HG03469 (cell line): ENCODE data around the gene DDX21.
"Not testable (repeated sequence)": the region's sequence is repeated elsewhere in the genome, so short reads cannot be mapped to it uniquely, and the experiment has no call there.

Source experiments
- ATAC-seq: cut with Tn5 transposase; IDR thresholded peaks from one replicate; pipeline ENCODE4 v1.9.1; 2021; ENCODE audit warnings: mild to moderate bottlenecking, moderate library complexity, moderate number of reproducible peaks; ENCODE audit not compliant: unreplicated experiment

DDX21 gene

DNA sequence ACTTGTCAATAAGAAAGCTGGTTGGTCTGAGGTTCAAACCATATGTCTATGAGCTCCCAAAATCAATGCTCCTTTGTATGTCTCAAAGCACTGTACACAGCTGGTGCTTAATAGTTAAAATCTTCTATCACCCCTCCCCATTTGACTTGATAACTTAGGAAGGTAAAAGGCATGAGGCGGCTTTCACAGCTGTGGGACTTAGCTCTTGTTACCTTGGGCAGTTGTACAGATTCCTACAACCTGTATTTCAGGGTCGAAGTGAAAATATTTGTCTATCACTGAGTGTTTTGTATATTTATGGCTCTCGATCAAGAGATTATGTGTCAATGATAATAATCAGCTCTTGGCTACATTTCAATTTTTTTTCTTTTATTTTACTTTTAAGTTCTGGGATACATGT lies 31.6 kb downstream of the DDX21 start:
- no peak for ATAC-seq

DNA sequence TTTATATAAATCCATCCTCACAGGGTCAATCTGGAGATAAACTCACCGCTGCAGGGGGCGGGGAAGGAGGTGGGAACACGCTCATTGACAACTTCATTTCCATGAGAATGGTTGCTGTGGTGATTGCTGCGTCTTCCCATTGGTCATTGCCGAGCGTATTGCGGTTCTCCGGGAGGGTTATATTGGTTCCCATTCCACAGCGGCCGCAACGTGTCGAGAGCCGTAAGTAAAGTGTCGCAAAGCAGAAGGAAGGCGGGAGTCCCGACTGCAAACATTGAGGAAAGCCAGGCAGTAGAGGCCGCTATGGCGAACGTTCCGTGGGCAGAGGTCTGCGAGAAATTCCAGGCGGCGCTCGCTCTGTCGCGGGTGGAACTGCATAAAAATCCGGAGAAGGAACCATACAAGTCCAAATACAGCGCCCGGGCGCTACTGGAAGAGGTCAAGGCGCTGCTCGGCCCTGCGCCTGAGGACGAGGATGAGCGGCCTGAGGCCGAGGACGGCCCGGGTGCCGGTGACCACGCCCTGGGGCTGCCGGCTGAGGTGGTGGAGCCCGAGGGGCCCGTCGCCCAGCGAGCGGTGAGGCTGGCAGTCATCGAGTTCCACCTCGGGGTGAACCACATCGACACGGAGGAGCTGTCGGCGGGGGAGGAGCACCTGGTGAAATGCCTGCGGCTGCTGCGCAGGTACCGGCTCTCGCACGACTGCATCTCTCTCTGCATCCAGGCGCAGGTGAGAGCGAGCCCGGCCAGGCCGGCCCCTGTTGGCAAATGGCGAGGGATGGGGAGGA lies 32.8 kb downstream of the DDX21 start, which contains the start of gene KIFBP:
TSS of gene KIFBP (plus strand) at position 274 of the 787 bp plus-strand sequence. CDS start at position 304, 30 bp downstream.
- ATAC-seq: peak; percentile 52

DNA sequence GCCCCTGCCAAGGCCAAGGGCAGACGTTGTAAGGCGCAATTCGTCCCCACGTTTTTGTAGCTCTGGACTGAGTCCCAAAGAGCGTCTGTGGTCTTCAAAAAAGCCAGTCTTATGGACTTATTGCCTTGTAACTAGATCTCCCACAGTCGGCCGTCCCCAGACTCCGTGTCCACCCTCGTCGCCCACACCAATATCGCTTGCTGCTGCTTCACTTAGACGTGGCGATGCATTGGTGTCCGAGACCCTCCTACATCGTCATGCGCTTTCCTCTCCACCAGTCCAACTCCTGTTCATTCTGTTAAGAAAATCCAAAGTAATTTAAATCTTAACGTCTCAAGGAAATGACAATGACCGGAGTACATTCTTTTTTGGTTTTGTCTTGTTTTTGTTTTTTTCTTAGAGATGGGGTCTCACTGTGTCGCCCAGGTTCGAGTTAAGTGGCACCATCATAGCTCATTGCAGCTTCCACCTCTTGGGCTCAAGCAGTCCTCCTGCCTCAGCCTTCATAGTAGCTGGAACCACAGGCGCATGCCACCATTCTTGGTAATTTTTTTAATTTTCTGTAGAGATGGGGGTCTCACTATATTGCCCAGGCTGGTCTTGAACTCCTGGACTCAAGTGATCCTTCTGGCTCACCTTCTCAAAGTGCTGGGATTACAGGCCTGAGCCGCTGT lies 33.5 kb downstream of the DDX21 start:
- ATAC-seq: no peak

DNA sequence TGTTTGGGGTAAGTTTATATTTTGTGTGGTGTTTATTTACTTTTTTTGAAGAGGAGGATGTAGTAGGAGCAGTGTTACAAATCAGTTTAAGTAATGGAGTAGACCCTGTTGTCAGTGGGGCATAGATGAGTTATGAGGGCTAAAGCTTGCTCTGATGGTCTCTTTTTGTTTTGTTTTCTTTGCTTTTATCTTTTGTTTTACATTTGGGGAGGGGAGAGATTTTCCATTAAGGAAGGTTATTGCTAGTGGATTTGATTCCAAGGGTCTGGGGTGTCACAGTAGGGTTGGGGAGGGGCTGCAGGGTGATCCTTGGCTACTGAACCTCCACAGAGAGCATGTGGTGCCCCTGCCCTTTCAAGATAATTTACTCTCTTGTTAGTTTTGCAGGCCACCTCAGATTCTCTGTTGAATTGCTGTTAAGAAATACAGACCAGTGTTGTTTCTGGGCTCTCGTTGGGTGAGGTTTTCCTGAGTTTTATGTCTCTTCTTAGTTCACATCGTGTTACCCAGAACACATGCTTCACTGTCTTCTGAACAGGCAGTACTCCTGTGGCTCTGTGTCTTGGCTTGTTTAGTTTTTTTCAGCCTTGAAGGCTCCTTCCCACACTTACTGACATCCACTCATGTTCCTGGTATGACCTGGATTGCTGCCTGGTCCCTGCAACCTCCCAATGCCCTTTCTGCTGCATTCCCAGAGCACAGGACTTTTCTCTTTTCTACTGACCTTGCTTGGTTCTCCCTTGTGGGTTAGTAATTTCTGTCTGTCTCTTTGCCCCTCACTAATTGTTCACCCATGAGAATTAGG lies 36.9 kb downstream of the DDX21 start:
- no peak for ATAC-seq

DNA sequence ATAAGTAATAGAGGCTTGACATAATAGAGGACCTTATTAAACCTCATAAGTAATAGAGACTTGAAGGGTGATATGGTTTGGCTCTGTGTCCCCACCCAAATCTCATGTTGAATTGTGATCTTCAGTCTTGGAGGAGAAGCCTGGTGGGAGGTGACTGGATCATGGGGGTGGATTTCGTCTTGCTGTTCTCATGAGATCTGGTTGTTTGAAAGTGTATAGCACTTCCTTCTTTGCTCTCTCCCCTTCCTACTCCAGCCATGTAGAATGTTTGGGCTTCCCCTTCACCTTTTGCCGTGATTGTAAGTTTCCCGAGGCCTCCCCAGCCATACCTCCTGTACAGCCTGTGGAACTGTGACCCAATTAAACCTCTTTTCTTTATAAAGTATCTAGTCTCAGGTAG lies 41.2 kb downstream of the DDX21 start:
- no peak for ATAC-seq

DNA sequence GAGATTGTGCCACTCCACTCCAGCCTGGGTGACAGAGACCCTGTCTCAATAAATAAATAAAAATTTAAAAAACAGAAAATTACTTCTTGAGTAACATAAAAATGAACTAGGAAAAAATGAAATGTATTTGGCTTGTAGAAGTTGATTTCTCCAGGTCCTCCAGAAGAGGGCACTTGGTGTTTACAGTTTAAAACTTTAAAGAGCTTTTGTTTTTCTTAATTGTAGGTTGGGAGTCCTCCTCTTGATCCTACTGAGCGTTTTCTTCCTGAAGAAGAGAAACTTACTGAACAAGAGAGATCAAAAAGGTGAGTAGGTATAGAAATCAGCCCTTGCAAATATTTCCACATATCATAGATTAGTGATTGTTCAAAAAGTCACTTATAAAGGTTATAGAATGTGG lies 48.9 kb downstream of the DDX21 start:
- ATAC-seq: no peak

DNA sequence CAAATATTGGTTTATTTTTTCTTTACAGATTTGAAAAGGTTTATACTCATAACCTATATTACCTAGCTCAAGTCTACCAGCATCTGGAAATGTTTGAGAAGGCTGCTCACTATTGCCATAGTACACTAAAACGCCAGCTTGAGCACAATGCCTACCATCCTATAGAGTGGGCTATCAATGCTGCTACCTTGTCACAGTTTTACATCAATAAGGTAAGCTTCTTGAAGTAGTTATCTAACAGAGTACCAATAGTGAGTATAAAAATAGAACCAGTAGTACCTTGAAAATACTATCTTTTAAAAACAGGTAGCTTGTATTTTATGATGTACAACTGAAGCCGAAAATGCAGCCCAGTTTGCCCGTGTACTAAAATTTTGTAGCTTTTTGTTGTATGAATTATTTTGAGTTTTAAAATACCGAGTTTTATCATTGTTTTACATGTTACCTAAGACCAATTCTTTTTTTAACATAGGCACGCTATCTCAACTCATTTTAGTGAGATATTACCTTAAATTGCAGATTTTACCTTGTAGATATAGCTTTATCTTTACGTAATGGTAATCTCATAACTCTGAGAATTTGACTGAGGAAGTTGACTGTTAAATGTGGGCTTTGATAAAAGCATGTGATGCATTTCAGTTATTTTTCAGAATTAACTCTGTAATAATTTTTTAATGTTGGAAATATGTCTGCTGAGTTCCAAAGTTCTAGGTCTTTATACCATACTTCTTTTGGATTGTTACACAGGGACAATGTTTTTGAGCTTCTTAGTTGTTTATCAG lies 49.9 kb downstream of the DDX21 start:
- ATAC-seq: no peak

DNA sequence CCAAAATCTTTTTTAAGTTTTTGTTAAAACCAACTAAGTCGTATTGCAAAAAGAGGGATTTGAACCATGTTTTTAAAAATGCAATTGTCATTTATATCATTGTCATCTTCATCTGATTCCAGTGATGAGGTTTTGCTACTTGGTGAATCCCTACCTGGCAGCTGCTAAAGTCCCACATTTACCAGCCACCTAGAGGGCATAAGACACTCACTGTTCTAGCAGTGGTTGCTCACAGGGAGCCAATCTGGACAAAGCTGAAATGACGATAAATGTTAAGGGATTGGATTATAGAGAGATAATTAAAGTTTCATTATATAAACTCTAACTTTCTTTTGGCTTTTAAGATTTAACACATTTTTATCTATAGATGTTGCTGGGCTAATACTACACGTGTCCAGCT lies 51.3 kb downstream of the DDX21 start:
- no peak for ATAC-seq

DNA sequence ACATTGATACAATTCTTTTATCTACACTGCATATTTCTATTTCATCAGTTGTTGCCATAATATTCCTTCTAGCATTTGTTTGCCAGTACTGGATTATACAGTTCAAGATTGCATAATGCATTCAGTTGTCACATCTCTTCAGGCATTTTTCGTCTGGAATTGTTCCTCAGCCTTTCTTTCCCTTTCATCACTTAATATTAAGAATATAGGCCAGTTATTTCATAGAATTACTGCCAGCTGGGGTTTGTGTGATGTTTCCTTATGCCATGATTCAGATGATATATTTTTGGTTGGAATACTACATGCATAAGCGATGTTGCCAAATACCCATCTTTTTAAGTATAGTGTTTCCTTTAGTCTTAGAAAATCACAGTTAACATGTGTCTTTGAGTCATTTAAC lies 53.4 kb downstream of the DDX21 start:
- ATAC-seq: no peak

DNA sequence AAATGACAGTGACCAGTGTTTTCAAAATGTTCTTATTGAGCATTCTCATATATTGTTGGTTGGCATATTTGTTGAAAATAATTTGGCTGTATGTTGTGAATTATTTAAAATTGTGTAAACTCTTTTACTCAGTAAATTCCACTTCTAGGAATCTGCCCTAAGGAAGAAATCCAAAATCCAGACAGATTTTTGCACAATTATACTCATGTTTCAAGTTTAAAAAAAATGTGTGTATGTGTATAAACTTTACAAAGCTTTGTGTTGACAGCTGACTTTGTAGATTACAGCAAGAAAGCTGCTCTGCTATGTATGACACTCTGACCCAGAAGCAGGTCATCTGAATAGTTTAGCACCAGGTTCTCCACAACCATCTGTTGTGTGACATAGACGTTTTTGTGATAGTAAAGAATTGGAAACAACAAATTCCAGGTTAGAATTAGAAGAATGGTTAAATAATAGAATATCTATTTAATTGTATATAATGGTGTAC lies 54.2 kb downstream of the DDX21 start:
- ATAC-seq: no peak

DNA sequence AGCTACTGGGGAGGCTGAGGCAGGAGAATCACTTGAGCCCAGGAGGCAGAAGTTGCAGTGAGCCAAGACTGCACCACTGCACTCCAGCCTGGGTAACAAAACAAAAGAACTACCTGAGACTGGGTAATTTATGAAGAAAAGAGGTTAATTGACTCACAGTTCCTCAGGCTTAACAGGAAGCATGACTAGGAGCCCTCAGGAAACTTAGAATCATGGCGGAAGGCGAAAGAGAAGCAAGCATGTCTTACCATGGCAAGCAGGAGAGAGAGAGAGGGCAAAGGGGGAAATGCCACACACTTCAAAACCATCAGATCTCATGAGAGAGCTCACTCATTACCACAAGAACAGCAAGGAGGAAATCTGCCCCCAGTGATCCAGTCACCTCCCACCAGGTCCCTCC lies 56.8 kb downstream of the DDX21 start:
- not testable (repeated sequence) for ATAC-seq

DNA sequence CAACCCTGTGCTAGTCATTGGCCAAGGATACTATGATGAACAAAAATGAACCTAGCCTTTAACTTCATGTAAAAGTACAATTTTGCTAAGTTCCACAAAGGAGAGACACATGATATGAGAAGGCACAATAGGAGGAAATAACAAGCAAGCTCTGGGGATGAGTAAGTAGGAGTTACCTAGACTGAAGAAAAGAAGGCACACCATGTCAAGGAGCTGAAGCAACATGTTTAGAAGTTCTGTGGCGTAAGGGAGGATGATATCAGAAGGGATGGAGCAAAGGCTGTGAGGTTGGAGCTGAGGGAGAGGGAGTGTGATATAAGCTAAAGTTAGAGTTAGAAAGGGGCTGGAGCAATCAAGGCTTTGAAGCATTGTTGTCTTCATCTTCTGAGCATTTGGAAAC lies 58.2 kb downstream of the DDX21 start:
- ATAC-seq: no peak

DNA sequence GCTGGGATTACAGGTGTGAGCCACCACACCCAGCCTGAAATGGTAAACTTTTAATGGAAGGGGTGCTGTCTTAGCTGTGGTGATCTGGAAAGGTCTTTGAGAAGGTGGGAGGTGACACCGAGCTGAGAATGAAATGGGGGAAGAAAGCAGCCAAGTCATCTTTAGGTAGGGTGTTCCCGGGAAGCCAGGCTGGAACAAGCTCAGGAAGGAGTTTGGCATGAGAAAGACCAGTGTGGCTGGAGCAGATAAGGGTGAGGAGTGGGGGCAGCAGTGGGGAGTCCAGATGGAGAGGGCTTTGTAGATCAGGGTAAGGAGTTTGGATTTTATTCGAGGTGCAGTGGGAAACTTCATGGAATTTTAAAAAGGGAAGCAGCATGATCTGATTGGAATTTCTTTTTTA lies 62.6 kb downstream of the DDX21 start:
- ATAC-seq: no peak

DNA sequence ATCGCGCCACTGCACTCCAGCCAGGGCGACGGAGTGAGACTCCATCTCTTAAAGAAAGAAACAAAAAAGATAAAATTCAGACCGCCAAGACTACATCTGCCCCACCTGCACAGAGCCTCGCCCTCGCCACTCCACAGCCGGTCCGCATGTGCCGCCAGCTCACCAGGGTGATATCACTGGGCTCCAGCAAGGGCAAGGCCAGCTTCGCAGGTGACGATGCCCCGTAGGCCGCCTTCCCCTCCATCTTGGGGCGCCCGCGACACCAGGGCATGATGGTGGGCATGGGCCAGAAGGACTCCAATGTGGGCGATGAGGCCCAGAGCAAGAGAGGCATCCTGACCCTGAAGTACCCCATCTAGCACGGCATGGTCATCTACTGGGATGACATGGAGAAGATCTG lies 66.6 kb downstream of the DDX21 start:
- ATAC-seq: no peak

DNA sequence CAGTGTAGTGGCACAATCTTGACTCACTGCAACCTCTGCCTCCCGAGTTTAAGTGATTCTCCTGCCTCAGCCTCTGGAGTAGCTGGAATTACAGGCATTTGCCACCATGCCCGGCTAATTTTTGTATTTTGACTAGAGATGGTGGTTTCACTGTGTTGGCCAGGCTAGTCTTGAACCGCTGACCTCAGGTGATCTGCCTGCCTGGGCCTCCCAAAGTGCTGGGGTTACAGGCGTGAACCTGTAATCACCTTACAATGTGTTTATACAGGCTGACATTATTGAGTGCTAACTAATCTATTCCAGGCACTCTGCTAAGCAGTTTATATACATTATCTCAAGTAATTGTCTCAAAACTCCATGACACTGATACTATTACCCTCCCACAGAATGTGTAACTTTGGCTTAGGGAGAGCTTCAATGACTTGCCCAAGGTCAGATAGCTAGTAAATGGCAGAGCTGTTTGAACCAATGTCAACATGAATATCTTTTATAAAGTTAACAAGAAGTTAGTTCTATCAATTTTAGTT lies 69.5 kb downstream of the DDX21 start:
- no peak for ATAC-seq

DNA sequence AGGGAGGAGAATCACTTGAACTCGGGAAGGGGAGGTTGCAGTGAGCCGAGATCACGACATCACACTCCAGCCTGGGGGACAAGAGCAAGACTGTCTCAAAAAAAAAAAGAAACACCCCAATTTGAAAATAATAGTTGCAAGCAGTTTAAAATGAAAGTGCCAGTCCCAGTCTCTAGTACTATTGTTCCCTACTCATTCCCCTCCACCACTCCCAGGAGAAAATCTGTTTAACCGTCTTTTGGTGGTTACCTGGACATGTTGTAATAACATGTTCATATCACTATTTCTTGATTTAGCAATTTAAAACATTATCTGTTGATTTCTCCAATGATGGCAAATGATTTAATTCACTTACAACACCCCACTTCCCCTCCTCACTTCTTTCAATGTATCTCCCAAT lies 77.3 kb downstream of the DDX21 start:
- ATAC-seq: no peak
